Mesendoderm (in vitro differentiated cells): ENCODE results near the gene RAB31.

Experiments
- DNase-seq: peaks from one replicate; pipeline ENCODE4 v3.0.0; 2013
- H2AK5ac ChIP-seq: 2 replicates; pipeline ENCODE4 v1.6.1; 2013; ENCODE audit warnings: low read length, inconsistent platforms
- H2BK120ac ChIP-seq: 2 replicates; pipeline ENCODE4 v1.6.1; 2013; ENCODE audit warnings: low read depth, mild to moderate bottlenecking, low read length, moderate library complexity, mixed read lengths
- H2BK15ac ChIP-seq: replicated peaks from 2 replicates; pipeline ENCODE4 v1.6.1; 2013; ENCODE audit warnings: low read depth, mild to moderate bottlenecking, moderate library complexity
- H2BK5ac ChIP-seq: 2 replicates; pipeline ENCODE4 v1.6.1; 2013; ENCODE audit warnings: low read length, inconsistent platforms
- H3K18ac ChIP-seq: 2 replicates; pipeline ENCODE4 v1.6.1; 2013; ENCODE audit warnings: mild to moderate bottlenecking, low read length, mixed read lengths
- H3K23ac ChIP-seq: one replicate; pipeline ENCODE4 v1.6.1; 2013; ENCODE audit warnings: low read length
- H3K27ac ChIP-seq: 2 replicates; pipeline ENCODE4 v1.5.1; 2013; ENCODE audit warnings: low read depth, mild to moderate bottlenecking, inconsistent platforms, low read length, moderate library complexity
- H3K27me3 ChIP-seq: 2 replicates; pipeline ENCODE4 v1.6.1; 2013; ENCODE audit warnings: low read length, control low read depth, mild to moderate bottlenecking, inconsistent platforms; ENCODE audit not compliant: insufficient read depth, poor library complexity
- H3K36me3 ChIP-seq: 2 replicates; pipeline ENCODE4 v1.6.1; 2013; ENCODE audit warnings: low read length, inconsistent platforms; ENCODE audit not compliant: control insufficient read depth, insufficient read depth
- H3K4ac ChIP-seq: one replicate; pipeline ENCODE4 v1.6.1; 2013; ENCODE audit warnings: low read depth, mild to moderate bottlenecking, low read length, moderate library complexity
- H3K4me1 ChIP-seq: 2 replicates; pipeline ENCODE4 v1.6.1; 2013; ENCODE audit warnings: low read depth, low read length, inconsistent platforms; ENCODE audit not compliant: control insufficient read depth
- H3K4me2 ChIP-seq: 2 replicates; pipeline ENCODE4 v1.6.1; 2013; ENCODE audit warnings: low read length
- H3K4me3 ChIP-seq: 2 replicates; pipeline ENCODE4 v1.5.1; 2013; ENCODE audit warnings: mild to moderate bottlenecking, low read length
- H3K56ac ChIP-seq: one replicate; pipeline ENCODE4 v1.6.1; 2013; ENCODE audit warnings: low read length
- H3K79me1 ChIP-seq: 2 replicates; pipeline ENCODE4 v1.6.1; 2013; ENCODE audit warnings: low read length, inconsistent platforms
- H3K79me2 ChIP-seq: 2 replicates; pipeline ENCODE4 v1.6.1; 2013; ENCODE audit warnings: mild to moderate bottlenecking, low read length; ENCODE audit not compliant: control insufficient read depth, insufficient read depth
- H3K9ac ChIP-seq: 2 replicates; pipeline ENCODE4 v1.6.1; 2013; ENCODE audit warnings: low read length, inconsistent platforms
- H4K5ac ChIP-seq: one replicate; pipeline ENCODE4 v1.6.1; 2013; ENCODE audit warnings: low read length
- H4K8ac ChIP-seq: one replicate; pipeline ENCODE4 v1.6.1; 2013; ENCODE audit warnings: low read depth, mild to moderate bottlenecking, control low read depth, low read length, moderate library complexity
- WGBS: extraction: QIAGEN DNeasy Blood & Tissue Kit; methylation state at CpG from one replicate; pipeline ENCODE4 v1.1.7; 2013; ENCODE audit warnings: low lambda C conversion rate, missing lambda C conversion rate; ENCODE audit not compliant: insufficient coverage; ENCODE audit errors: extremely low coverage; 5-methylcytosine and 5-hydroxymethylcytosine counted together

RAB31 gene

DNA sequence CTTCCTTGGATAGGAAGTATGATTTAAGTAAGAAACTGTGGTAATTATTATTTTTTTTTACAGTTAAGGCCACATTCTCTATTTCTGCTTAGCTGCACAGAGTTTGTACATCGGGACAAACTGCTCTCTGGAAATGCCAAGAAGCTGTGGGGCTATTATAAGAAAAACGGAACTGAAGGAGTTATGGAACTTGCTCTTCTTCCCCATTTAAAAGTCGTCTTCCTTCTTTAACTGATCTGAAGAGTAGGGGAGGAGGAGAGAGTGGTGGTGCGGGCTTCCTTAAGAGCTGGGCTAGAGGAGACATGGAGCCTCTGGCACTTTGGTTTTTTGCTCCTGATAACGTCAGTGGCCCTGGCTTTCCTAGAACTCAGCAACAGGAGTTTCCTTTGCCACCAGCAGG, 54.4 kb downstream of the RAB31 start:
- Histone ChIP-seq H3K23ac (no peak overlapping the region), H3K4me1 (peaks cover 5% of the 10 kb centered on the region), H3K79me1 (peaks cover 21% of the 10 kb centered on the region), H3K4me3 (no peak overlapping the region), H2BK5ac (no peak overlapping the region), H3K9ac (no peak overlapping the region), H4K5ac (no peak overlapping the region), H2BK15ac (no peak overlapping the region), H2BK120ac (no peak overlapping the region), H3K4ac (no peak overlapping the region), H3K27ac (no peak overlapping the region), H4K8ac (no peak overlapping the region), H3K79me2 (peaks cover 12% of the 10 kb centered on the region), H3K36me3 (no peaks in the 10 kb centered on the region), H2AK5ac (no peak overlapping the region), H3K56ac (no peak overlapping the region), H3K27me3 (no peaks in the 10 kb centered on the region), H3K4me2 (no peak overlapping the region), H3K18ac (no peak overlapping the region)
- DNase-seq: no peak
- no CpG with 5 or more reads among the region's 5 CpGs for WGBS

DNA sequence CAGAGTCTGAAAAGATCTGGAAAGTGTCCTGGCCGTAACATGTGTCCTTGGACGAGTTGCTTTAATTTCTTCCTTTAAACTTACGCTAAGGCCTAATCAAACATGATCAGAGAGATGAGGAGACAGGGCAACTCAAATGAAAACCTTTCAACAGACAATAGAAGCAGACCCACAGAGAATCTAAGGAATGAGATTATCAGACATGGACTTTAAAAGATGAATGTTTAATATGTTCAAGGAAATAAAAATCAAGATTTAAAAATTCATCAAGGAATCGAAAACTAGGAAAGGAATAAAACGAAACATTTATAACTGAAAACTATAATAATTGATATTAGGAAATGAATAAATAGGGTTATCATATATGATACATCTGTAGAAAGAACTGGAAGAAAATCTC, 55.1 kb downstream of the RAB31 start:
- Histone ChIP-seq H3K23ac (no peak overlapping the region), H3K56ac (no peak overlapping the region), H3K9ac (no peak overlapping the region), H2BK15ac (no peak overlapping the region), H4K8ac (no peak overlapping the region), H3K79me2 (peaks cover 12% of the 10 kb centered on the region), H3K4ac (no peak overlapping the region), H3K79me1 (peaks cover 19% of the 10 kb centered on the region), H3K27ac (no peak overlapping the region), H3K4me1 (peaks cover 5% of the 10 kb centered on the region), H2BK5ac (no peak overlapping the region), H3K36me3 (no peaks in the 10 kb centered on the region), H3K4me3 (no peak overlapping the region), H4K5ac (no peak overlapping the region), H3K18ac (no peak overlapping the region), H2BK120ac (no peak overlapping the region), H2AK5ac (no peak overlapping the region), H3K4me2 (no peak overlapping the region), H3K27me3 (no peaks in the 10 kb centered on the region)
- WGBS: 100% methylated on average over 1 of the region's 5 CpGs
- DNase-seq: no peak

DNA sequence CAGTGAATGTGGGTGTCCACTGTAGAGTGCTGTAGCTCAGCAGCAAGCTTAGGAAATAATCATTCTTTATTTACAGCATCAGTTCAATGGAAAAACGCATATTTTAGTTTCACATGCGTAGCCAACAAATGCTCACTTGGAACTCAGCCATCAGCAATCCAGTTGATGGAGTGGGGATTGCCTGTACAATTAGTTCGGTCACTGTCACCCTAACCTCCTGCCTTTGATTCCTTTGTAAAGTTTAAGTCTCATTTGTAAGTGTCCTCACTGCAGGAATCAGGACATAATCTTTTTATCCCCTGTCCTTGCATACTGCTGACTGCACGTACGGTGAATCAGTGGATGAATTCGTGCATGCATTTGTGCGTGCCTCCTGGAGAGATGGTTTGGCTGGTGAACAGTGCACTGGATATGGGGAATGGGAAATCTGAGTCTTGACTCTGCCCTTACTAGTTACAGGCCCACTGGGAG, 55.9 kb downstream of the RAB31 start:
- Histone ChIP-seq H3K56ac (no peak overlapping the region), H3K4ac (no peak overlapping the region), H3K36me3 (no peaks in the 10 kb centered on the region), H3K9ac (no peak overlapping the region), H2BK15ac (no peak overlapping the region), H4K8ac (no peak overlapping the region), H3K79me2 (peaks cover 8% of the 10 kb centered on the region), H3K18ac (no peak overlapping the region), H3K27me3 (no peaks in the 10 kb centered on the region), H3K4me2 (no peak overlapping the region), H3K4me3 (no peak overlapping the region), H4K5ac (no peak overlapping the region), H2BK120ac (no peak overlapping the region), H3K23ac (no peak overlapping the region), H3K27ac (no peak overlapping the region), H3K79me1 (peaks cover 12% of the 10 kb centered on the region), H3K4me1 (peaks cover 5% of the 10 kb centered on the region), H2AK5ac (no peak overlapping the region), H2BK5ac (no peak overlapping the region)
- WGBS: no CpG with 5 or more reads among the region's 7 CpGs
- DNase-seq: no peak

DNA sequence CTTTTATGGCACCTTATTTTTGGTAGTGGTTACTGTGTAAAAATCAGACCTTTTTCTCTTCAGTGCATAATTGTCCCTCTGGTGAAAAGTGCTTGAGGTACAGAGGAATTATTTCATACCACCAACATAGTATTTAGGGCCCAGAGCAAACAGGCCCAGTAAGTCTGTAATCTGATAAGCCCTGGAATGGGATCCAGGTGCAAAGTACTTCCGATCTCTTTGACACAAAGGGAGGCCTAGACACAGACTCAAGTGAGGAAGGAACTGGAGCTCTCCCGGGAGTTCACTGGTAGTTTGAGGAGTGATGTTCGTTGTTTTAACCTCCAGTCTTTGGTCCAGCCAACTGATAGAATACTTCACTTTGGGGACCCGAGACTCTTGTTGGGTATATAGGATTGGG, 57.4 kb downstream of the RAB31 start:
- WGBS: no CpG with 5 or more reads among the region's 4 CpGs
- Histone ChIP-seq H2BK15ac (no peak overlapping the region), H2AK5ac (no peak overlapping the region), H3K18ac (peak overlapping the region; percentile 23), H3K79me1 (peaks cover 12% of the 10 kb centered on the region), H4K5ac (no peak overlapping the region), H3K27me3 (no peaks in the 10 kb centered on the region), H2BK120ac (no peak overlapping the region), H2BK5ac (no peak overlapping the region), H3K79me2 (peaks cover 10% of the 10 kb centered on the region), H3K4me2 (no peak overlapping the region), H3K9ac (no peak overlapping the region), H3K36me3 (no peaks in the 10 kb centered on the region), H4K8ac (no peak overlapping the region), H3K4me3 (no peak overlapping the region), H3K23ac (no peak overlapping the region), H3K27ac (no peak overlapping the region), H3K4me1 (peaks cover 7% of the 10 kb centered on the region), H3K56ac (no peak overlapping the region), H3K4ac (no peak overlapping the region)
- DNase-seq: peak; percentile 73

DNA sequence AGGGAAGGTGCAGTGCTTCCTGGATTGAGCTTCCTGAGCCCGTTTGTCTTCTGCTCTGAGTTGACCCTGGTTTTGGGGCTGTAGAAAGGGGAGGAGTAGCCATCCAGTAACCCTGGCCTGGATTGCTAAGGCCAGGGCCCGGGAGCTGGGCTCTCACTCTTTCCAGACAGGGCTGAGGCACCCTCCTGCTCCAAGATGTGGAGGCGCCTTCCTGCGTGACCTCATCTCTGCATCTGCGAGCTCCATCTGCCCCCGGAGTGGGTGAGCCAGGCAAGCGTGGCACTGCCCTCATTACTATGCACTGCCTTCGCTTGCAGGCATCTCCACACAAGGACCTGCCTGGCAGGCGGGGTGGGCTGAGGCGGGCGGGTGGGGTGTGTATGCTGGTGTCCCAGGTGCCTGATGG, 58.0 kb downstream of the RAB31 start:
- Histone ChIP-seq H3K9ac (no peak overlapping the region), H2BK15ac (no peak overlapping the region), H3K79me2 (peaks cover 11% of the 10 kb centered on the region), H2BK120ac (no peak overlapping the region), H3K18ac (peak overlapping the region; percentile 23), H3K56ac (no peak overlapping the region), H3K4me2 (no peak overlapping the region), H2AK5ac (no peak overlapping the region), H4K8ac (no peak overlapping the region), H3K4me3 (no peak overlapping the region), H3K4ac (no peak overlapping the region), H3K36me3 (no peaks in the 10 kb centered on the region), H3K27me3 (no peaks in the 10 kb centered on the region), H3K27ac (no peak overlapping the region), H4K5ac (no peak overlapping the region), H3K23ac (no peak overlapping the region), H3K79me1 (peaks cover 12% of the 10 kb centered on the region), H2BK5ac (no peak overlapping the region), H3K4me1 (peaks cover 8% of the 10 kb centered on the region)
- no CpG with 5 or more reads among the region's 11 CpGs for WGBS
- DNase-seq: no peak

DNA sequence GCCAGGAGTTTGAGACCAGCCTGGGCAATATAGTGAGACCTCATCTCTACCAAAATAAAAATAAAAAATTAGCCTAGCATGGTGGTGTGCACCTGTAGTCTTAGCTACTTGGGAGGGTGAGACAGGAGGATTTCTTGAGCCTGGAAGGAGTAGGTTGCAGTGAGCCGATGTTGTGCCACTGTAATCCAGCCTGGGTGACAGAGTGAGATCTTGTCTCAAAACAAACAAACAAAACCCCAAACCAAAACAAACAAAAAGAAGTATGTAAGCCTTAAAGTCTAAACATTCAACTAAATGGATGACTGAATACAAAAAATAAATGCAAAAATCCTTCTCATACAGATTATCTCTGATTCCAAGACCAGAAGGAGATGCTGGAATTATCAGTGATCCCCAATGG, 58.6 kb downstream of the RAB31 start:
- H3K23ac ChIP-seq: no peak overlapping the region
- H3K4me2 ChIP-seq: no peak overlapping the region
- H4K8ac ChIP-seq: no peak overlapping the region
- H4K5ac ChIP-seq: no peak overlapping the region
- no peak for DNase-seq
- peaks cover 11% of the 10 kb centered on the region for H3K79me2 ChIP-seq
- H3K9ac ChIP-seq: no peak overlapping the region
- no peak overlapping the region for H3K4me3 ChIP-seq
- H2BK15ac ChIP-seq: no peak overlapping the region
- no peak overlapping the region for H2AK5ac ChIP-seq
- H3K4ac ChIP-seq: no peak overlapping the region
- no peak overlapping the region for H3K56ac ChIP-seq
- H3K18ac ChIP-seq: no peak overlapping the region
- no peaks in the 10 kb centered on the region for H3K27me3 ChIP-seq
- H2BK120ac ChIP-seq: no peak overlapping the region
- no peak overlapping the region for H2BK5ac ChIP-seq
- H3K79me1 ChIP-seq: peaks cover 9% of the 10 kb centered on the region
- H3K4me1 ChIP-seq: peaks cover 10% of the 10 kb centered on the region
- WGBS: no CpG with 5 or more reads among the region's 1 CpG
- no peak overlapping the region for H3K27ac ChIP-seq
- H3K36me3 ChIP-seq: no peaks in the 10 kb centered on the region
